ENCODE measurements around the gene CCDC85B. TPM values are rescaled to one million over a fixed set of nuclear protein-coding genes. Genes with fewer than 3 reads are reported as not detected.

The CCDC85B gene
- polyA plus RNA-seq (2011; rRNA removed) (23.7 and 33.4 TPM in 2 replicates), polyA minus RNA-seq (2011; rRNA and poly(A)+ RNA removed) (2.7 and 3.3 TPM in 2 replicates)

DNA sequence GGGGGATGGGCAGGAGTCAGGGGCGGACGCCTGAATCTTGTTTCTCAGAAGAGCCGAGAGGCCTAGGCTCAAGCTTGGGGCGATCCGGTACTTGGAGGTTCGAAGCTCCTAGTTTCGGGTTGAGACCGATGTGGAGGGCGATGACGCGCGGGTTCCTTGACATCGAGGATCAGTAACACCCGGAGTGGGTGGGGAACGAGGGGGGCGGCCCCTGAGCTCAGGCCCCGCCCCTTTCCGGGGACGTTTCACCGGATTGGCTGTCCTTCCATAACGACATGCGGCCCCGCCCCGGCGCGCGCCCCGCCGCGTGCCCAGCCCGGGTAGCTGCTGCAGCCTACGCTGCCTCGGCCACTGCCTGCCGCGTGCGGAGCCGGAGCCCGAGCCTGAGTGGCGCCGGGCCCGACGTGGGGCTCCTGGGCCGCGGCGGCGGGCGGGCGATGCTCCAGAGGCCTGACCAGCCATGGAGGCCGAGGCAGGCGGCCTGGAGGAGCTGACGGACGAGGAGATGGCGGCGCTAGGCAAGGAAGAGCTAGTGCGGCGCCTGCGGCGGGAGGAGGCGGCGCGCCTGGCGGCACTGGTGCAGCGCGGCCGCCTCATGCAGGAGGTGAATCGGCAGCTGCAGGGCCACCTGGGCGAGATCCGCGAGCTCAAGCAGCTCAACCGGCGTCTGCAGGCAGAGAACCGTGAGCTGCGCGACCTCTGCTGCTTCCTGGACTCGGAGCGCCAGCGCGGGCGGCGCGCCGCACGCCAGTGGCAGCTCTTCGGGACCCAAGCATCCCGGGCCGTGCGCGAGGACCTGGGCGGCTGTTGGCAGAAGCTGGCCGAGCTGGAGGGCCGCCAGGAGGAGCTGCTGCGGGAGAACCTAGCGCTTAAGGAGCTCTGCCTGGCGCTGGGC, at the start of gene CCDC85B:
TSS of gene CCDC85B (plus strand) at position 350 of the 895 bp plus-strand sequence. CDS start at position 461, 111 bp downstream.
- TF ChIP-seq, protein P1, sequence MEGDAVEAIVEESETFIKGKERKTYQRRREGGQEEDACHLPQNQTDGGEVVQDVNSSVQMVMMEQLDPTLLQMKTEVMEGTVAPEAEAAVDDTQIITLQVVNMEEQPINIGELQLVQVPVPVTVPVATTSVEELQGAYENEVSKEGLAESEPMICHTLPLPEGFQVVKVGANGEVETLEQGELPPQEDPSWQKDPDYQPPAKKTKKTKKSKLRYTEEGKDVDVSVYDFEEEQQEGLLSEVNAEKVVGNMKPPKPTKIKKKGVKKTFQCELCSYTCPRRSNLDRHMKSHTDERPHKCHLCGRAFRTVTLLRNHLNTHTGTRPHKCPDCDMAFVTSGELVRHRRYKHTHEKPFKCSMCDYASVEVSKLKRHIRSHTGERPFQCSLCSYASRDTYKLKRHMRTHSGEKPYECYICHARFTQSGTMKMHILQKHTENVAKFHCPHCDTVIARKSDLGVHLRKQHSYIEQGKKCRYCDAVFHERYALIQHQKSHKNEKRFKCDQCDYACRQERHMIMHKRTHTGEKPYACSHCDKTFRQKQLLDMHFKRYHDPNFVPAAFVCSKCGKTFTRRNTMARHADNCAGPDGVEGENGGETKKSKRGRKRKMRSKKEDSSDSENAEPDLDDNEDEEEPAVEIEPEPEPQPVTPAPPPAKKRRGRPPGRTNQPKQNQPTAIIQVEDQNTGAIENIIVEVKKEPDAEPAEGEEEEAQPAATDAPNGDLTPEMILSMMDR (IDR thresholded peaks at IDR 0.05; ENCODE audit: insufficient read depth, low read depth, low read length) = no peak
- ChIA-PET POLR2A (interaction anchor here (0.5 to 2.5 kb wide), 15 partner anchors 8 to 238 kb away, joined by 3 to 19 read pairs (median 5); partner anchors contain the start of genes CFL1, FOSL1 and RELA), CTCF (interaction anchor here (0.6 to 11.7 kb wide), 15 partner anchors 8 to 179 kb away, joined by 3 to 130 read pairs (median 17); partner anchors contain the start of genes AP5B1, C11orf68, CFL1 and FOSL1)
- DNase-seq (ENCODE audit: low read depth) = peak; percentile 84
- H3K27me3 ChIP-seq (ENCODE audit: control insufficient read depth, insufficient read depth, low read length) = no peaks in the 10 kb centered on the region
- peak within 1 kb of the TSS; percentile 75 for H3K4me3 ChIP-seq (ENCODE audit: low read depth, low read length)
- peaks cover 10% of the 10 kb centered on the region for H3K36me3 ChIP-seq (ENCODE audit: control insufficient read depth, insufficient read depth, low read length)

DNA sequence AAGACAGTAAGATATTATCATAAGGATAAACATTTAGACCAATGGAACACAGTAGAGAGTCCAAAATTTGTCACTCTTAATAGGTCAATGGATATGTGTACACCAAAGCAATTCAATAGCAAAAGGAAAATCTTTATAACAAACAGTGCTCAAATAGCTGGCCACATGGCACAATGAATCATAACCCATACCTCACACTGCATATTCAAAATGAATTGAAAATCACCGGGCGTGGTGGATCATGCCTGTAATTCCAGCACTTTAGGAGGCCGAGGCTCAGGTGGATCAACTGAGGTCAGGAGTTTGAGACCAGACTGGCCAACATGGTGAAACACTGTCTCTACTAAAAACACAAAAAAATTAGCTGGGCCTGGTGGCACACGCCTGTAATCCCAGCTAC, 48.3 kb upstream of the CCDC85B start:
- ChIA-PET POLR2A (no interaction called here), CTCF (interaction anchor here (1.2 kb wide), 1 partner anchor 9 kb away, joined by 4 read pairs; no protein-coding TSS in a partner anchor)
- no peak overlapping the region for H3K4me3 ChIP-seq (ENCODE audit: low read depth, low read length)
- H3K27me3 ChIP-seq (ENCODE audit: control insufficient read depth, insufficient read depth, low read length) = no peaks in the 10 kb centered on the region
- TF ChIP-seq, protein P1 (IDR thresholded peaks at IDR 0.05; ENCODE audit: insufficient read depth, low read depth, low read length) = no peak
- no peak for DNase-seq (ENCODE audit: low read depth)
- no peaks in the 10 kb centered on the region for H3K36me3 ChIP-seq (ENCODE audit: control insufficient read depth, insufficient read depth, low read length)

DNA sequence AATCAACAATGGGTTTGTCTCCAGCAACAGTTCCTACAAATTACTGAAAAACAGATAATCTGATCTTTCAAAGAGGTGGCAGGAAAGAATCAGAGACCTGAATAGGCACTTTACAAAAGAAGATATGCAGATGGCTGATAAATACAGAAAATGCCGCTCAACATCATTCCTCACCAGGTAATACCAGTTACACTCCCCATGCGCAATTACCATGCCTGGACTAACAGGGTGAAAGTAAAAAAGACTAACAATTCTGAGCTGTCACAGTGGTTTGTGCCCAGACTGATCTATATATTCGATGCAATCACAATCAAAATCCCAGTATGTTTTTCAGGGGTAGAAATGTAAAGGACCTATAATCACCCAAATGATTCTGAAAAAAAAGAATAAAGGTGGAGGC, 46.7 kb upstream of the CCDC85B start:
- Histone ChIP-seq H3K4me3 (ENCODE audit: low read depth, low read length) (no peak overlapping the region), H3K36me3 (ENCODE audit: control insufficient read depth, insufficient read depth, low read length) (no peaks in the 10 kb centered on the region), H3K27me3 (ENCODE audit: control insufficient read depth, insufficient read depth, low read length) (no peaks in the 10 kb centered on the region)
- ChIA-PET POLR2A (no interaction called here), CTCF (interaction anchor here (0.8 kb wide), 1 partner anchor 11 kb away, joined by 3 read pairs; no protein-coding TSS in a partner anchor)
- TF ChIP-seq, protein P1 (IDR thresholded peaks at IDR 0.05; ENCODE audit: insufficient read depth, low read depth, low read length) = no peak
- DNase-seq (ENCODE audit: low read depth) = no peak

DNA sequence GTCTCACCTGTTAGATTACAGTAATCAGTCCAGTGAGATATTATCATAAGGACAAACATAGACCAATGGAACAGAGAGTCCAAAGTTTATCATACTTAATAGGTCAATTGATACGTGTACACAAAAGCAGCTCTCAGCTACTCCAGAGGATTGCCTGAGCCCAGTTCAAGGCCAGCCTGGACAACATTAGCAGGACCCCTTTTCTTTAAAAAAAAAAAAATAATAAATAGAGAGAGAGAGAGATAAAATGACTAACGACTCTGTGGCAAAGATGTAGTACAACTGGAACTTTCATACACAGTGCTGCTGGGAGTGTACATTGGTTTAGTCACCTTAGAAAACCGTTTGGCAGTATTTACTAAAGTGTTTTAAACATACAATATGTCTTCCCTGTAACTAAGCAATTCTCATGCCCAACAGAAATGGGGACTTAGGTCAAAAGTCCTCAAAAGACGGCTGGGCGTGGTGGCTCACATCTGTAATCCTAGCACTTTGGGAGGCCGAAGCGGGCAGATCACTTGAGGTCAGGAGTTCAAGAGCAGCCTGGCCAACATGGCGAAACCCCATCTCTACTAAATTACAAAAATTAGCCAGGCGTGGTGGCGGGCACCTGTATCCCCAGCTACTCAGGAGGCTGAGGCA, 46.1 kb upstream of the CCDC85B start:
- CTCF ChIA-PET = interaction anchor here (0.7 to 1.8 kb wide), 2 partner anchors 132 to 141 kb away, joined by 4 to 5 read pairs; partner anchors contain the start of gene KAT5
- TF ChIP-seq, protein P1 (IDR thresholded peaks at IDR 0.05; ENCODE audit: insufficient read depth, low read depth, low read length) = no peak
- DNase-seq (ENCODE audit: low read depth) = no peak
- POLR2A ChIA-PET = interaction anchor here (0.6 kb wide), 1 partner anchor 1592 kb away, joined by 3 read pairs; no protein-coding TSS in a partner anchor
- no peaks in the 10 kb centered on the region for H3K27me3 ChIP-seq (ENCODE audit: control insufficient read depth, insufficient read depth, low read length)
- H3K36me3 ChIP-seq (ENCODE audit: control insufficient read depth, insufficient read depth, low read length) = no peaks in the 10 kb centered on the region
- no peak overlapping the region for H3K4me3 ChIP-seq (ENCODE audit: low read depth, low read length)
